Measurements from ENCODE around the gene BORCS5.

GRCh38 chr12:12326262-12326661 lies 30.6 kb upstream of the BORCS5 start:
- TF ChIP-seq, protein P1, sequence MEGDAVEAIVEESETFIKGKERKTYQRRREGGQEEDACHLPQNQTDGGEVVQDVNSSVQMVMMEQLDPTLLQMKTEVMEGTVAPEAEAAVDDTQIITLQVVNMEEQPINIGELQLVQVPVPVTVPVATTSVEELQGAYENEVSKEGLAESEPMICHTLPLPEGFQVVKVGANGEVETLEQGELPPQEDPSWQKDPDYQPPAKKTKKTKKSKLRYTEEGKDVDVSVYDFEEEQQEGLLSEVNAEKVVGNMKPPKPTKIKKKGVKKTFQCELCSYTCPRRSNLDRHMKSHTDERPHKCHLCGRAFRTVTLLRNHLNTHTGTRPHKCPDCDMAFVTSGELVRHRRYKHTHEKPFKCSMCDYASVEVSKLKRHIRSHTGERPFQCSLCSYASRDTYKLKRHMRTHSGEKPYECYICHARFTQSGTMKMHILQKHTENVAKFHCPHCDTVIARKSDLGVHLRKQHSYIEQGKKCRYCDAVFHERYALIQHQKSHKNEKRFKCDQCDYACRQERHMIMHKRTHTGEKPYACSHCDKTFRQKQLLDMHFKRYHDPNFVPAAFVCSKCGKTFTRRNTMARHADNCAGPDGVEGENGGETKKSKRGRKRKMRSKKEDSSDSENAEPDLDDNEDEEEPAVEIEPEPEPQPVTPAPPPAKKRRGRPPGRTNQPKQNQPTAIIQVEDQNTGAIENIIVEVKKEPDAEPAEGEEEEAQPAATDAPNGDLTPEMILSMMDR (IDR thresholded peaks at IDR 0.05; ENCODE audit: insufficient read depth, low read length, poor library complexity, severe bottlenecking), result no peak
- no peak for TF ChIP-seq EZH2phosphoT487 (conservative IDR thresholded peaks at IDR 0.05; ENCODE audit: low read length)
